ENCODE results near the gene ANO8. TPM values are rescaled to one million over a fixed set of nuclear protein-coding genes. Genes with fewer than 3 reads are reported as not detected.

ANO8 gene
- total RNA-seq, 1 donor from 2014 or later: 9.2 TPM

GRCh38 chr19:17309198-17309964 is 25.3 kb downstream of the ANO8 start, which contains the start of gene DDA1:
DDA1 (plus strand) TSS chr19:17309563; CDS start chr19:17309655, 92 bp downstream.
- DNase-seq (ENCODE audit: low spot score): peak; percentile 99
- Mint-ChIP-seq H3K9me3 (no peaks in the 10 kb centered on the region), H3K4me3 (ENCODE audit: low read depth) (peak within 1 kb of the TSS; percentile 98), H3K4me1 (ENCODE audit: low read depth) (peaks cover 30% of the 10 kb centered on the region), H3K36me3 (ENCODE audit: low read depth) (peaks cover 20% of the 10 kb centered on the region), H3K27me3 (ENCODE audit: low read depth) (no peaks in the 10 kb centered on the region), H3K27ac (peak within 1 kb of the TSS; percentile 95)
- intact Hi-C loops (cut with micrococcal nuclease): loop anchor here (1.0 to 5.0 kb wide), 4 partner anchors 19 to 98 kb away; partner anchors contain the start of genes BST2, GTPBP3 and OCEL1

GRCh38 chr19:17307876-17308377 is 26.7 kb downstream of the ANO8 start:
- Mint-ChIP-seq H3K4me3 (ENCODE audit: low read depth) (peak overlapping the region; percentile 31), H3K27ac (no peak overlapping the region), H3K4me1 (ENCODE audit: low read depth) (peaks cover 36% of the 10 kb centered on the region), H3K36me3 (ENCODE audit: low read depth) (peaks cover 12% of the 10 kb centered on the region), H3K9me3 (no peaks in the 10 kb centered on the region), H3K27me3 (ENCODE audit: low read depth) (no peaks in the 10 kb centered on the region)
- intact Hi-C loops (cut with micrococcal nuclease): loop anchor here (5.0 kb wide), 2 partner anchors 81 to 99 kb away; partner anchors contain the start of genes BST2 and OCEL1
- DNase-seq (ENCODE audit: low spot score): no peak

GRCh38 chr19:17306285-17306714 is 28.4 kb downstream of the ANO8 start:
- H3K9me3 Mint-ChIP-seq: no peaks in the 10 kb centered on the region
- H3K27ac Mint-ChIP-seq: peak overlapping the region; percentile 85
- H3K36me3 Mint-ChIP-seq (ENCODE audit: low read depth): peaks cover 11% of the 10 kb centered on the region
- DNase-seq (ENCODE audit: low spot score): no peak
- no peaks in the 10 kb centered on the region for H3K27me3 Mint-ChIP-seq (ENCODE audit: low read depth)
- intact Hi-C loops (cut with micrococcal nuclease): loop anchor here (5.0 kb wide), 2 partner anchors 79 to 101 kb away; partner anchors contain the start of genes BST2 and OCEL1
- peaks cover 38% of the 10 kb centered on the region for H3K4me1 Mint-ChIP-seq (ENCODE audit: low read depth)
- peak overlapping the region; percentile 87 for H3K4me3 Mint-ChIP-seq (ENCODE audit: low read depth)

- no peaks in the 10 kb centered on the region for H3K27me3 Mint-ChIP-seq (ENCODE audit: low read depth)
- intact Hi-C loops (cut with micrococcal nuclease): loop anchor here (1.0 to 5.0 kb wide), 3 partner anchors 13 to 102 kb away; partner anchors contain the start of genes BST2 and OCEL1
- H3K27ac Mint-ChIP-seq: peak within 1 kb of the TSS; percentile 85
- H3K9me3 Mint-ChIP-seq: no peaks in the 10 kb centered on the region
- peaks cover 11% of the 10 kb centered on the region for H3K36me3 Mint-ChIP-seq (ENCODE audit: low read depth)
- DNase-seq (ENCODE audit: low spot score): peak; percentile 96
- H3K4me1 Mint-ChIP-seq (ENCODE audit: low read depth): peaks cover 36% of the 10 kb centered on the region
- peak within 1 kb of the TSS; percentile 87 for H3K4me3 Mint-ChIP-seq (ENCODE audit: low read depth)
Observed at GRCh38 chr19:17305517-17306284, 29.0 kb downstream of the ANO8 start, which contains the start of gene MRPL34. MRPL34 (plus strand) TSS chr19:17305872; CDS start chr19:17305893, 21 bp downstream.

- intact Hi-C loops (cut with micrococcal nuclease): loop anchor here (1.0 to 5.0 kb wide), 3 partner anchors 13 to 102 kb away; partner anchors contain the start of genes BST2 and OCEL1
- peaks cover 32% of the 10 kb centered on the region for H3K4me1 Mint-ChIP-seq (ENCODE audit: low read depth)
- H3K9me3 Mint-ChIP-seq: no peaks in the 10 kb centered on the region
- no peak for DNase-seq (ENCODE audit: low spot score)
- H3K36me3 Mint-ChIP-seq (ENCODE audit: low read depth): peaks cover 11% of the 10 kb centered on the region
- H3K4me3 Mint-ChIP-seq (ENCODE audit: low read depth): peak overlapping the region; percentile 87
- H3K27ac Mint-ChIP-seq: peak overlapping the region; percentile 85
- no peaks in the 10 kb centered on the region for H3K27me3 Mint-ChIP-seq (ENCODE audit: low read depth)
Observed at GRCh38 chr19:17305216-17305516, 29.5 kb downstream of the ANO8 start.

GRCh38 chr19:17304386-17305215 is 30.1 kb downstream of the ANO8 start:
- Mint-ChIP-seq H3K27me3 (ENCODE audit: low read depth) (no peaks in the 10 kb centered on the region), H3K36me3 (ENCODE audit: low read depth) (peaks cover 11% of the 10 kb centered on the region), H3K9me3 (no peaks in the 10 kb centered on the region), H3K4me3 (ENCODE audit: low read depth) (peak overlapping the region; percentile 87), H3K27ac (peak overlapping the region; percentile 85), H3K4me1 (ENCODE audit: low read depth) (peaks cover 30% of the 10 kb centered on the region)
- no peak for DNase-seq (ENCODE audit: low spot score)
- intact Hi-C loops (cut with micrococcal nuclease): loop anchor here (1.0 to 5.0 kb wide), 3 partner anchors 12 to 103 kb away; partner anchors contain the start of genes BST2 and OCEL1

- peak overlapping the region; percentile 49 for H3K27ac Mint-ChIP-seq
- intact Hi-C loops (cut with micrococcal nuclease): no loop called here
Observed at GRCh38 chr19:17303940-17304267, 30.8 kb downstream of the ANO8 start.

GRCh38 chr19:17303167-17303939 is 31.3 kb downstream of the ANO8 start, which contains the start of gene ABHD8:
ABHD8 (minus strand) TSS chr19:17303425; CDS start chr19:17301616, 1,809 bp downstream.
- H3K36me3 Mint-ChIP-seq (ENCODE audit: low read depth): peaks cover 9% of the 10 kb centered on the region
- no peaks in the 10 kb centered on the region for H3K9me3 Mint-ChIP-seq
- peak; percentile 92 for DNase-seq (ENCODE audit: low spot score)
- peak within 1 kb of the TSS; percentile 68 for H3K4me3 Mint-ChIP-seq (ENCODE audit: low read depth)
- intact Hi-C loops (cut with micrococcal nuclease): no loop called here
- H3K27me3 Mint-ChIP-seq (ENCODE audit: low read depth): no peaks in the 10 kb centered on the region
- peak within 1 kb of the TSS; percentile 49 for H3K27ac Mint-ChIP-seq
- peaks cover 27% of the 10 kb centered on the region for H3K4me1 Mint-ChIP-seq (ENCODE audit: low read depth)

More at GRCh38 chr19:17303940-17304267, 30.8 kb downstream of the ANO8 start:
- Mint-ChIP-seq H3K4me1 (ENCODE audit: low read depth) (peaks cover 27% of the 10 kb centered on the region), H3K27me3 (ENCODE audit: low read depth) (no peaks in the 10 kb centered on the region), H3K36me3 (ENCODE audit: low read depth) (peaks cover 6% of the 10 kb centered on the region), H3K9me3 (no peaks in the 10 kb centered on the region), H3K4me3 (ENCODE audit: low read depth) (peak overlapping the region; percentile 61)
- no peak for DNase-seq (ENCODE audit: low spot score)

GRCh38 chr19:17302391-17303166 is 32.1 kb downstream of the ANO8 start:
- peaks cover 13% of the 10 kb centered on the region for H3K36me3 Mint-ChIP-seq (ENCODE audit: low read depth)
- H3K27me3 Mint-ChIP-seq (ENCODE audit: low read depth): no peaks in the 10 kb centered on the region
- intact Hi-C loops (cut with micrococcal nuclease): no loop called here
- H3K4me1 Mint-ChIP-seq (ENCODE audit: low read depth): peaks cover 23% of the 10 kb centered on the region
- no peak for DNase-seq (ENCODE audit: low spot score)
- H3K27ac Mint-ChIP-seq: no peak overlapping the region
- H3K4me3 Mint-ChIP-seq (ENCODE audit: low read depth): peak overlapping the region; percentile 68
- no peaks in the 10 kb centered on the region for H3K9me3 Mint-ChIP-seq

- Mint-ChIP-seq H3K36me3 (ENCODE audit: low read depth) (peaks cover 19% of the 10 kb centered on the region), H3K4me1 (ENCODE audit: low read depth) (peaks cover 20% of the 10 kb centered on the region), H3K27ac (no peak overlapping the region), H3K27me3 (ENCODE audit: low read depth) (no peaks in the 10 kb centered on the region), H3K9me3 (no peaks in the 10 kb centered on the region), H3K4me3 (ENCODE audit: low read depth) (no peak overlapping the region)
- intact Hi-C loops (cut with micrococcal nuclease): no loop called here
- DNase-seq (ENCODE audit: low spot score): no peak
Observed at GRCh38 chr19:17300992-17301619, 33.5 kb downstream of the ANO8 start.
